Hypothalamus (tissue), 51 donors: Measurements from ENCODE around the gene PLB1.

Experiments used
- DNase-seq, 51 donors: peaks; one replicate each; lab custom pipeline; 2025; lab: John Stamatoyannopoulos, UW

Gene PLB1

GRCh38 chr2:28637066-28638047 lies 141.5 kb downstream of the PLB1 start:
- no peak for DNase-seq

GRCh38 chr2:28638102-28638501 lies 142.2 kb downstream of the PLB1 start:
- DNase-seq: no peak

- no peak for DNase-seq
Measured at GRCh38 chr2:28639092-28639691, 143.3 kb downstream of the PLB1 start.

- peak in 1 of 51 donors; percentile 16 for DNase-seq
Measured at GRCh38 chr2:28639836-28640235, 144.0 kb downstream of the PLB1 start.

GRCh38 chr2:28640260-28640907 lies 144.5 kb downstream of the PLB1 start:
- no peak for DNase-seq

- DNase-seq: no peak
Measured at GRCh38 chr2:28640908-28641300, 145.0 kb downstream of the PLB1 start.

- no peak for DNase-seq
Measured at GRCh38 chr2:28642796-28643195, 146.9 kb downstream of the PLB1 start.

- DNase-seq: no peak
Measured at GRCh38 chr2:28643327-28643726, 147.5 kb downstream of the PLB1 start.

GRCh38 chr2:28643911-28644334 lies 148.1 kb downstream of the PLB1 start:
- peak in 2 of 51 donors; percentile 7 to 53 for DNase-seq

GRCh38 chr2:28644760-28645159 lies 148.9 kb downstream of the PLB1 start:
- no peak for DNase-seq

GRCh38 chr2:28645553-28645952 lies 149.7 kb downstream of the PLB1 start:
- no peak for DNase-seq

GRCh38 chr2:28647682-28648081 lies 151.8 kb downstream of the PLB1 start:
- no peak for DNase-seq

- peak in 1 of 51 donors; percentile 10 for DNase-seq
Measured at GRCh38 chr2:28648147-28648546, 152.3 kb downstream of the PLB1 start.

GRCh38 chr2:28648671-28649395 lies 153.0 kb downstream of the PLB1 start:
- DNase-seq: no peak

- no peak for DNase-seq
Measured at GRCh38 chr2:28649481-28650265, 153.8 kb downstream of the PLB1 start.

- DNase-seq: no peak
Measured at GRCh38 chr2:28650266-28650584, 154.4 kb downstream of the PLB1 start.

- DNase-seq: no peak
Measured at GRCh38 chr2:28652217-28652616, 156.4 kb downstream of the PLB1 start.

- DNase-seq: no peak
Measured at GRCh38 chr2:28653892-28654662, 158.2 kb downstream of the PLB1 start.

GRCh38 chr2:28654663-28655320 lies 158.9 kb downstream of the PLB1 start:
- no peak for DNase-seq
